Heart right ventricle (tissue), 16 donors: Measurements from ENCODE around the gene TRIM66. TPM values are rescaled to one million over a fixed set of nuclear protein-coding genes. Genes with fewer than 3 reads are reported as not detected.

Experiments used
- ATAC-seq, 8 donors: fragments of 200-7000 bp; cut with Tn5 transposase; one replicate each; pipeline ENCODE4 v1.9.1; 2020; ENCODE audit warnings: mild to moderate bottlenecking in 8 of 8, moderate library complexity in 8 of 8, moderate number of reproducible peaks in 1 of 8
- DNase-seq, 2 donors: peaks; one replicate each; pipeline ENCODE4 v3.0.0-alpha.2; 2020
- H3K27ac ChIP-seq, 10 donors: fragments of 200-600 bp; sonication (generic) in 2 of 10; one replicate each; pipeline versions ENCODE4 v1.5.0 to v1.8.0; 2020 to 2022; ENCODE audit warnings: mild to moderate bottlenecking in 3 of 10
- H3K27me3 ChIP-seq, 7 donors: fragments of 200-600 bp; one replicate each; pipeline ENCODE4 v1.8.0; 2021 to 2022; ENCODE audit warnings: mild to moderate bottlenecking in 2 of 7
- H3K36me3 ChIP-seq, 9 donors: fragments of 200-600 bp; sonication (generic) in 1 of 9; one replicate each; pipeline versions ENCODE4 v1.5.0 to v1.8.0; 2020 to 2022; ENCODE audit warnings: mild to moderate bottlenecking in 2 of 9
- H3K4me1 ChIP-seq, 9 donors: fragments of 200-600 bp; sonication (generic) in 1 of 9; one replicate each; pipeline versions ENCODE4 v1.5.0 to v1.8.0; 2020 to 2022; ENCODE audit warnings: mild to moderate bottlenecking in 4 of 9
- H3K4me3 ChIP-seq, 10 donors: fragments of 200-600 bp; sonication (generic) in 2 of 10; one replicate each; pipeline versions ENCODE4 v1.5.0 to v1.8.0; 2020 to 2022; ENCODE audit warnings: mild to moderate bottlenecking in 7 of 10, moderate library complexity in 2 of 10
- H3K9me3 ChIP-seq, 11 donors: fragments of 200-600 bp in 10 of 11; sonication (generic) in 2 of 11; one replicate each; pipeline versions ENCODE4 v1.5.0 to v1.8.0; 2013 to 2022; ENCODE audit warnings: mild to moderate bottlenecking in 2 of 11, control low read depth in 1 of 11, moderate library complexity in 1 of 11
- WGBS, 2 donors: extraction: QIAGEN DNeasy Blood & Tissue Kit; methylation state at CpG; one replicate each; pipeline ENCODE4 v1.1.7; 2013; ENCODE audit warnings: inconsistent platforms in 1 of 2; 5-methylcytosine and 5-hydroxymethylcytosine counted together
- intact Hi-C, 10 donors: fragments of 100-400 bp; cut with DNase I; formaldehyde crosslinking; loops; one replicate each; pipeline versions ENCODE4 v1.11.1 to v1.14.2; 2022
- polyA plus RNA-seq, 2 donors: library from polyadenylated mRNA; stranded (reverse); fragments of 200-250 nt; gene quantifications; one replicate each; pipeline ENCODE4 v1.2.3, GENCODE V29; 2013
- total RNA-seq, 10 donors: library from RNA; stranded (reverse); fragmentation: NEBNext Ultra II Directional in 3 of 10; extraction: Animal tissue kit (Norgen Biotek cat#: 25700) in 3 of 10; gene quantifications; one replicate each; pipeline versions ENCODE4 v1.2.1 to v1.2.4, GENCODE V29; 2021 to 2023
- TF ChIP-seq, protein P1 (sequence below), 9 donors: fragments of 200-600 bp; sonication (generic) in 2 of 9; IDR thresholded peaks; one replicate each; pipeline versions ENCODE4 v1.5.0 to v1.8.0; 2021 to 2022; ENCODE audit warnings: antibody characterized with exemption in 9 of 9, mild to moderate bottlenecking in 5 of 9, moderate library complexity in 1 of 9
- donor health status: Arrhythmogenic right ventricular cardiomyopathy.
- donor health status: ischemic (EF 13 %, LVEDD 7.1; RV severe dilation, severe dysfunction).
- donor health status: healthy with polysubstance abuse.
- donor health status: DM: no; HTN: yes; CAD: no.
- donor health status: DM: no; HTN: no; CAD: no.
- donor health status: ischemic (EF 25% LVEDD 6.9; RV normal size, moderate dysfunction).
- donor health status: ischemic (EF 25% LVEDD 5.7; RV mildly dilated, moderate dysfunction).
- donor health status: healthy.
- donor health status: DM: yes; HTN: yes; CAD: no.
- donor health status: Ischemic cardiomyopathy.
- donor health status: ischemic (EF 35%, LVEDD 5.7; RV mildly dilated, moderate dysfunction).
- donor health status: nonischemic (EF 11% LVEDD 7.7; RV severe dilation, severe dysfunction).
- donor health status: DM: yes; HTN: yes; CAD: no.
- donor health status: PGD.
- donor health status: ischemic (EF 29% LVEDD 5.4; RV normal size, mild dysfunction).
- donor health status: nonischemic (EF 23%, LVEDD 6.1; RV moderate dilation, normal function).

The TRIM66 gene
- total and polyA plus RNA-seq, 12 donors, result 0.33 to 7.4 (median 2.8) TPM

DNA sequence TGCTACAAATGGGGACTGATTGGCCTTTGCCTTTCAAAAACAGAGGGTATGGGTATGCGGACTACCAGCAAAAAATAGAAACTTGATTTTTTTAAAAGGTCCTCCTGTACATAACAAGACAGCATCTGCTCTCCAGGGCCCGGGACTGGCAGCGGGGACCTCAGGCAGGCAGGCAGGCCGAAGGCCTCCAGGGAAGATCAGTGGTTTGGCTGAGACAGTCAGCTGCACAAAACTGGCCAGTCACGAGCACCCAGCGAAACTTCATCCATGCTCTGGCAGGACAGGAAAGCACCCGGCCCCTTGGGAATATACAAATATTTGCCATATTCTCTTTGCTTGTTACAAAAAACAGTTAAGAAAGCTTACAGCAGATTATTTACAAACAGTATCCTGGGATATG is 11.1 kb upstream of the TRIM66 start:
- intact Hi-C loops, result loop anchor here in 1 of 10 donors (10.0 kb wide), 1 partner anchor 121 kb away; a partner anchor contains a TSS
- no peak overlapping the region for H3K4me3 ChIP-seq
- peak overlapping the region in 1 of 10 donors; percentile 18 for H3K27ac ChIP-seq
- ATAC-seq, result no peak
- WGBS, 2 donors, result 81 to 83% methylated on average over 7 of the region's 7 CpGs
- H3K9me3 ChIP-seq, result no peaks in the 10 kb centered on the region
- TF ChIP-seq, protein P1, sequence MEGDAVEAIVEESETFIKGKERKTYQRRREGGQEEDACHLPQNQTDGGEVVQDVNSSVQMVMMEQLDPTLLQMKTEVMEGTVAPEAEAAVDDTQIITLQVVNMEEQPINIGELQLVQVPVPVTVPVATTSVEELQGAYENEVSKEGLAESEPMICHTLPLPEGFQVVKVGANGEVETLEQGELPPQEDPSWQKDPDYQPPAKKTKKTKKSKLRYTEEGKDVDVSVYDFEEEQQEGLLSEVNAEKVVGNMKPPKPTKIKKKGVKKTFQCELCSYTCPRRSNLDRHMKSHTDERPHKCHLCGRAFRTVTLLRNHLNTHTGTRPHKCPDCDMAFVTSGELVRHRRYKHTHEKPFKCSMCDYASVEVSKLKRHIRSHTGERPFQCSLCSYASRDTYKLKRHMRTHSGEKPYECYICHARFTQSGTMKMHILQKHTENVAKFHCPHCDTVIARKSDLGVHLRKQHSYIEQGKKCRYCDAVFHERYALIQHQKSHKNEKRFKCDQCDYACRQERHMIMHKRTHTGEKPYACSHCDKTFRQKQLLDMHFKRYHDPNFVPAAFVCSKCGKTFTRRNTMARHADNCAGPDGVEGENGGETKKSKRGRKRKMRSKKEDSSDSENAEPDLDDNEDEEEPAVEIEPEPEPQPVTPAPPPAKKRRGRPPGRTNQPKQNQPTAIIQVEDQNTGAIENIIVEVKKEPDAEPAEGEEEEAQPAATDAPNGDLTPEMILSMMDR (IDR thresholded peaks at IDR 0.05), result no peak
- peaks cover 0 to 21% (median 7%) of the 10 kb centered on the region in 9 donors for H3K4me1 ChIP-seq
- H3K27me3 ChIP-seq, result no peaks in the 10 kb centered on the region
- no peak for DNase-seq
- peaks cover 3 to 83% (median 62%) of the 10 kb centered on the region in 9 donors for H3K36me3 ChIP-seq

DNA sequence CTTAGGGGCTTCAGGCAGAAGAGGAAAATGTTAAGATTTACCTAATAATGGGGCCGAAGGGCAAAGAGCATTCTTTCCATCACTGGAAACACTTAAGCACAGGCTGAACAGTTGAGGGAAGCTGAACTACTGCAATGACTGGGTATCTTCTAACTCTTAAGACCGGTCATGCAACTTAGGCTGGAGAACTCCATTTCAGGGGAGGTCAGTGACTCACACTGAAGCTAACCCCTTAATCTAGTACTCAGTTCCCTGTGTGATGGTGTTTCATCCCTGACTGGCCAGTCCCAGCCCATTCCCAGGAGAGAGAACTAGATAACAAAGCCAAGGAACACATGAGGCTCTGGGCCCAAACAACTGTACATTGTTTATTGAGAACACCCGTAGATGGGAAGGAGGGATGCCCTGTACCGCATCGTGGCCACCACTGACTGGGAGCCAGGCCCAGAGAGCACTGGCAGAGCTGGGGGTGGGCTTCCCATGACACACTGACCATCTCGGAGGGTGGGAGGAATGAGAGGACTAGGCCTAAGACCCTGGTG is 10.6 kb upstream of the TRIM66 start:
- no peak for DNase-seq
- intact Hi-C loops, result loop anchor here in 1 of 10 donors (10.0 kb wide), 1 partner anchor 122 kb away; a partner anchor contains a TSS
- WGBS, 2 donors, result 90 to 93% methylated on average over 6 of the region's 6 CpGs

DNA sequence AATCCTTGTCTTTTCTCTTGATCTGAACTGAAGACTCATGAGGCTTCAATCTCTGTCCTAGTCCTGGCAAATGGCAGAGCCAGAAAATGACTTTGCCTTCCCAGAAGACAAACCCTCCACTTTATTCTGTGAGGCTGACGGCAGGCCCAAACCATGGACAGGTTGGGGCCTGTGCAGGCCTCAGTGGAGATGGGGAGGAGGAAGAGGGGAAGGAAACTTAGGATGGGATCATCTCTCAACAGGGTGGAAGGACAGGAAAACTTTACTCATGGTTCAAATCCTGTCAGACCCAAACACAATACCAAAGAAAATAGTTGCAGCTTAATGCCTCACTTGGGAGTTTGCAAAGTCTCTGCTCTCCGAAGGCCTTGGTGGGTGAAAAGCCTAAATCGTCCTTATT is 10.0 kb upstream of the TRIM66 start:
- H3K4me1 ChIP-seq, result peaks cover 3 to 31% (median 14%) of the 10 kb centered on the region in 9 donors
- DNase-seq, result no peak
- WGBS, 2 donors, result 56 to 71% methylated on average over 3 of the region's 3 CpGs
- H3K36me3 ChIP-seq, result peaks cover 3 to 74% (median 52%) of the 10 kb centered on the region in 9 donors
- H3K27ac ChIP-seq, result no peak overlapping the region
- no peak for ATAC-seq
- H3K4me3 ChIP-seq, result no peak overlapping the region
- intact Hi-C loops, result loop anchor here in 1 of 10 donors (10.0 kb wide), 1 partner anchor 122 kb away; a partner anchor contains a TSS
- TF ChIP-seq, protein P1 (IDR thresholded peaks at IDR 0.05), result no peak
- H3K27me3 ChIP-seq, result no peaks in the 10 kb centered on the region
- no peaks in the 10 kb centered on the region for H3K9me3 ChIP-seq

More for the DNA sequence above, 10.6 kb upstream of the TRIM66 start:
- Histone ChIP-seq H3K4me1 (peaks cover 1 to 25% (median 8%) of the 10 kb centered on the region in 9 donors), H3K9me3 (no peaks in the 10 kb centered on the region), H3K27ac (no peak overlapping the region), H3K36me3 (peaks cover 3 to 78% (median 58%) of the 10 kb centered on the region in 9 donors), H3K4me3 (no peak overlapping the region), H3K27me3 (no peaks in the 10 kb centered on the region)
- TF ChIP-seq, protein P1 (IDR thresholded peaks at IDR 0.05), result no peak
- ATAC-seq, result no peak

DNA sequence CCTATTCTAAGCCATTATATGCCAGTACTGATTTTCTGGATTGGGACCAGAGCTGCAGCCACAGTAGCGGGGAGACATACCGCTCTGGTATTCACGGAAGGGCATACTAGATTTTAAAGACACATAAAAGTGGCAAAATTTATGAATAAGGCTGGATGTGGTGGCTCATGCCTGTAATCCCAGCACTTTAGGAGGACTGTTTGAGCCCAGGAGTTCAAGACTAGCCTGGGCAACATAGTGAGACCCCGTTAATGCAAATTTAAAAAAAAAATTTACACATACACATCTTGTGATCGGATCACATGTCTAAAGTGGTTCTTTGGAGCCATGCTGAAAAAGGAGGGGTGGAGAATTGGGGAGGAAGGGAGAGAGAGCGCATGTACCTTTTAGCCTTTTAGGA is 9.1 kb upstream of the TRIM66 start:
- peaks cover under 1 to 74% (median 44%) of the 10 kb centered on the region in 9 donors for H3K36me3 ChIP-seq
- H3K27ac ChIP-seq, result no peak overlapping the region
- no peak overlapping the region for H3K4me3 ChIP-seq
- TF ChIP-seq, protein P1 (IDR thresholded peaks at IDR 0.05), result no peak
- no peak for DNase-seq
- no peaks in the 10 kb centered on the region for H3K27me3 ChIP-seq
- peaks cover 3 to 31% (median 14%) of the 10 kb centered on the region in 9 donors for H3K4me1 ChIP-seq
- WGBS, 2 donors, result 87 to 95% methylated on average over 6 of the region's 6 CpGs
- ATAC-seq, result no peak
- intact Hi-C loops, result loop anchor here in 1 of 10 donors (10.0 kb wide), 1 partner anchor 123 kb away; a partner anchor contains a TSS
- H3K9me3 ChIP-seq, result no peaks in the 10 kb centered on the region
